ENCODE measurements around the gene XPR1.

Gene XPR1

GRCh38 chr1:180922631-180923015 lies 290.8 kb downstream of the XPR1 start:
- no peak for DNase-seq (ENCODE audit: low read depth)
- no peak for TF ChIP-seq POLR2A (IDR thresholded peaks at IDR 0.05; ENCODE audit: extremely low read depth, insufficient read length)
- no peak for TF ChIP-seq MAX (IDR thresholded peaks at IDR 0.05; ENCODE audit: low read depth, low read length)
- no peak for TF ChIP-seq MYC (IDR thresholded peaks at IDR 0.05; ENCODE audit: low read depth, low read length)
- no peak for TF ChIP-seq CTCF (IDR thresholded peaks at IDR 0.05; ENCODE audit: low read depth, low read length)
- no peak overlapping the region for H3K4me3 ChIP-seq (ENCODE audit: low read depth, low read length)

- DNase-seq (ENCODE audit: low read depth), result peak; percentile 66
- H3K4me3 ChIP-seq (ENCODE audit: low read depth, low read length), result no peak overlapping the region
- TF ChIP-seq CTCF (IDR thresholded peaks at IDR 0.05; ENCODE audit: low read depth, low read length) (no peak), MYC (IDR thresholded peaks at IDR 0.05; ENCODE audit: low read depth, low read length) (no peak), POLR2A (IDR thresholded peaks at IDR 0.05; ENCODE audit: extremely low read depth, insufficient read length) (no peak), MAX (IDR thresholded peaks at IDR 0.05; ENCODE audit: low read depth, low read length) (no peak)
Measured at GRCh38 chr1:180923021-180923841, 291.4 kb downstream of the XPR1 start.

- no peak overlapping the region for H3K4me3 ChIP-seq (ENCODE audit: low read depth, low read length)
- DNase-seq (ENCODE audit: low read depth), result no peak
- TF ChIP-seq MYC (IDR thresholded peaks at IDR 0.05; ENCODE audit: low read depth, low read length), result no peak
- no peak for TF ChIP-seq POLR2A (IDR thresholded peaks at IDR 0.05; ENCODE audit: extremely low read depth, insufficient read length)
- TF ChIP-seq CTCF (IDR thresholded peaks at IDR 0.05; ENCODE audit: low read depth, low read length), result no peak
- no peak for TF ChIP-seq MAX (IDR thresholded peaks at IDR 0.05; ENCODE audit: low read depth, low read length)
Measured at GRCh38 chr1:180923887-180924286, 292.1 kb downstream of the XPR1 start.

- H3K4me3 ChIP-seq (ENCODE audit: low read depth, low read length), result no peak overlapping the region
- TF ChIP-seq POLR2A (IDR thresholded peaks at IDR 0.05; ENCODE audit: extremely low read depth, insufficient read length), result no peak
- no peak for TF ChIP-seq MAX (IDR thresholded peaks at IDR 0.05; ENCODE audit: low read depth, low read length)
- TF ChIP-seq CTCF (IDR thresholded peaks at IDR 0.05; ENCODE audit: low read depth, low read length), result no peak
- no peak for TF ChIP-seq MYC (IDR thresholded peaks at IDR 0.05; ENCODE audit: low read depth, low read length)
- DNase-seq (ENCODE audit: low read depth), result no peak
Measured at GRCh38 chr1:180924939-180925338, 293.1 kb downstream of the XPR1 start.

GRCh38 chr1:180925471-180926051 lies 293.7 kb downstream of the XPR1 start:
- no peak for DNase-seq (ENCODE audit: low read depth)
- TF ChIP-seq MYC (IDR thresholded peaks at IDR 0.05; ENCODE audit: low read depth, low read length) (no peak), POLR2A (IDR thresholded peaks at IDR 0.05; ENCODE audit: extremely low read depth, insufficient read length) (no peak), MAX (IDR thresholded peaks at IDR 0.05; ENCODE audit: low read depth, low read length) (no peak), CTCF (IDR thresholded peaks at IDR 0.05; ENCODE audit: low read depth, low read length) (no peak)
- H3K4me3 ChIP-seq (ENCODE audit: low read depth, low read length), result no peak overlapping the region
